Stimulated activated CD8-positive, alpha-beta memory T cell treated with anti-CD3 and anti-CD28 coated beads, Interleukin-15, amount 100 ng/mL, for 48 hours (primary cell): ENCODE data around the gene TFEC.
"Not testable (repeated sequence)": the region's sequence is repeated elsewhere in the genome, so short reads cannot be mapped to it uniquely, and the experiment has no call there.

ENCODE experiments used
- DNase-seq, 2 donors: peaks; one replicate each; pipeline ENCODE4 v3.0.0-alpha.2; 2020; ENCODE audit warnings: low read depth in 2 of 2

Gene TFEC

GRCh38 chr7:115929736-115930135 lies 100.8 kb downstream of the TFEC start:
- not testable (repeated sequence) for DNase-seq

GRCh38 chr7:115924411-115924810 lies 106.2 kb downstream of the TFEC start:
- DNase-seq: no peak

GRCh38 chr7:115920367-115920766 lies 110.2 kb downstream of the TFEC start:
- no peak for DNase-seq

- DNase-seq: no peak
Measured at GRCh38 chr7:115914951-115915350, 115.6 kb downstream of the TFEC start.

- DNase-seq: no peak
Measured at GRCh38 chr7:115911465-115911864, 119.1 kb downstream of the TFEC start.

- no peak for DNase-seq
Measured at GRCh38 chr7:115910541-115911164, 119.9 kb downstream of the TFEC start.

GRCh38 chr7:115906731-115907130 lies 123.8 kb downstream of the TFEC start:
- no peak for DNase-seq

GRCh38 chr7:115889669-115889984 lies 140.9 kb downstream of the TFEC start:
- no peak for DNase-seq

- DNase-seq: no peak
Measured at GRCh38 chr7:115888981-115889668, 141.4 kb downstream of the TFEC start.

- DNase-seq: no peak
Measured at GRCh38 chr7:115885550-115885949, 145.0 kb downstream of the TFEC start.
